Adrenal gland (tissue), 5 donors: ENCODE data around the gene SH3PXD2B.
"Not testable (repeated sequence)": the region's sequence is repeated elsewhere in the genome, so short reads cannot be mapped to it uniquely, and the experiment has no call there.

Experiments
- POLR2A ChIP-seq, 2 donors: fragments of 450-650 bp; IDR thresholded peaks; one replicate each; pipeline ENCODE4 v1.6.1; 2017; ENCODE audit warnings: antibody characterized with exemption in 2 of 2, mild to moderate bottlenecking in 2 of 2, moderate library complexity in 1 of 2
- TF ChIP-seq, protein P1 (sequence below), 6 experiments: fragments of 450-650 bp in 4 of 6; fragments of 200-600 bp in 2 of 6; sonication (generic) in 1 of 6; IDR thresholded peaks; 1 replicate in 5 of 6; 2 replicates in 1 of 6; pipeline versions ENCODE4 v1.5.1 to v1.8.0; 2016 to 2021; ENCODE audit warnings: antibody characterized with exemption in 6 of 6, mild to moderate bottlenecking in 2 of 6, moderate library complexity in 1 of 6
- donor health status: DM: no; HTN: no; CAD: no.

DNA sequence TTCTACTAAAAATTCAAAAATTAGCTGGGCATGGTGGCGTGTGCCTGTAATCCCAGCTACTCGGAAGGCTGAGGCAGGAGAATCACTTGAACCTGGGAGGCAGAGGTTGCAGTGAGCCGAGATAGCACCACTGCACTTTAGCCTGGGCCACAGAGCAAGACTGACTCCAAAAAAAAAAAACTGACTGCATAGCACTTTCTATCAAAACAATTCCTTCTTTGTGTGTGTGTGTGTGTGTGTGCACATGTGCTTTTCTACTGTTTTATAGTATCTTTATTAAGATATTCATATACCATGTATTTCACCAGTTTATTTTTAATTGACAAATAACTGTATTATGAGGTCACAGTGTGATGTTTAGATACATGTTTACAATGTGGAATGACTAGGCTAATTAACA is 167.2 kb downstream of the SH3PXD2B start:
- not testable (repeated sequence) for TF ChIP-seq POLR2A (IDR thresholded peaks at IDR 0.05)
- TF ChIP-seq, protein P1, sequence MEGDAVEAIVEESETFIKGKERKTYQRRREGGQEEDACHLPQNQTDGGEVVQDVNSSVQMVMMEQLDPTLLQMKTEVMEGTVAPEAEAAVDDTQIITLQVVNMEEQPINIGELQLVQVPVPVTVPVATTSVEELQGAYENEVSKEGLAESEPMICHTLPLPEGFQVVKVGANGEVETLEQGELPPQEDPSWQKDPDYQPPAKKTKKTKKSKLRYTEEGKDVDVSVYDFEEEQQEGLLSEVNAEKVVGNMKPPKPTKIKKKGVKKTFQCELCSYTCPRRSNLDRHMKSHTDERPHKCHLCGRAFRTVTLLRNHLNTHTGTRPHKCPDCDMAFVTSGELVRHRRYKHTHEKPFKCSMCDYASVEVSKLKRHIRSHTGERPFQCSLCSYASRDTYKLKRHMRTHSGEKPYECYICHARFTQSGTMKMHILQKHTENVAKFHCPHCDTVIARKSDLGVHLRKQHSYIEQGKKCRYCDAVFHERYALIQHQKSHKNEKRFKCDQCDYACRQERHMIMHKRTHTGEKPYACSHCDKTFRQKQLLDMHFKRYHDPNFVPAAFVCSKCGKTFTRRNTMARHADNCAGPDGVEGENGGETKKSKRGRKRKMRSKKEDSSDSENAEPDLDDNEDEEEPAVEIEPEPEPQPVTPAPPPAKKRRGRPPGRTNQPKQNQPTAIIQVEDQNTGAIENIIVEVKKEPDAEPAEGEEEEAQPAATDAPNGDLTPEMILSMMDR (IDR thresholded peaks at IDR 0.05), result not testable (repeated sequence)
